GM10847 (cell line): ENCODE measurements around the gene HTR6.

Experiments used
- POLR2A ChIP-seq: IDR thresholded peaks from 2 replicates; pipeline ENCODE4 v1.6.1; 2011; ENCODE audit not compliant: insufficient read length; ENCODE audit errors: extremely low read depth

The HTR6 gene

GRCh38 chr1:19633106-19633505 lies 31.6 kb upstream of the HTR6 start:
- TF ChIP-seq POLR2A: no peak

GRCh38 chr1:19635646-19636045 lies 29.0 kb upstream of the HTR6 start:
- TF ChIP-seq POLR2A: no peak

GRCh38 chr1:19636065-19636464 lies 28.6 kb upstream of the HTR6 start:
- TF ChIP-seq POLR2A: no peak

- no peak for TF ChIP-seq POLR2A
Measured at GRCh38 chr1:19637606-19638005, 27.1 kb upstream of the HTR6 start.

GRCh38 chr1:19639999-19640362 lies 24.7 kb upstream of the HTR6 start:
- TF ChIP-seq POLR2A: no peak

- no peak for TF ChIP-seq POLR2A
Measured at GRCh38 chr1:19640363-19641316, 24.0 kb upstream of the HTR6 start.

- TF ChIP-seq POLR2A: no peak
Measured at GRCh38 chr1:19643121-19643520, 21.6 kb upstream of the HTR6 start.

GRCh38 chr1:19643602-19644394 lies 20.9 kb upstream of the HTR6 start, which contains the start of gene NBL1:
Gene NBL1 (plus strand): TSS chr1:19644311. CDS start chr1:19655031, 10,720 bp downstream.
- TF ChIP-seq POLR2A: no peak

- TF ChIP-seq POLR2A: no peak
Measured at GRCh38 chr1:19644395-19644680, 20.3 kb upstream of the HTR6 start.

- TF ChIP-seq POLR2A: no peak
Measured at GRCh38 chr1:19644681-19645410, 19.8 kb upstream of the HTR6 start.

GRCh38 chr1:19645411-19646251 lies 19.0 kb upstream of the HTR6 start:
- TF ChIP-seq POLR2A: no peak

- no peak for TF ChIP-seq POLR2A
Measured at GRCh38 chr1:19646377-19647319, 18.0 kb upstream of the HTR6 start.

- TF ChIP-seq POLR2A: no peak
Measured at GRCh38 chr1:19647643-19648042, 17.0 kb upstream of the HTR6 start.

- TF ChIP-seq POLR2A: no peak
Measured at GRCh38 chr1:19648239-19648638, 16.4 kb upstream of the HTR6 start.

- TF ChIP-seq POLR2A: no peak
Measured at GRCh38 chr1:19648689-19649088, 16.0 kb upstream of the HTR6 start.
